Stimulated activated naive CD8-positive, alpha-beta T cell treated with anti-CD3 and anti-CD28 coated beads, Interleukin-15, Interleukin-2, amounts not matched to agents 100 ng/mL and 50 ng/mL, for 24 hours (primary cell): ENCODE measurements around the gene RREB1.

Source experiments
- H3K27ac Mint-ChIP-seq: one replicate; pipeline ENCODE4 v1.8.0; 2021; ENCODE audit warnings: mild to moderate bottlenecking, mixed read lengths
- H3K27me3 Mint-ChIP-seq: one replicate; pipeline ENCODE4 v1.8.0; 2021; ENCODE audit warnings: mixed read lengths
- H3K36me3 Mint-ChIP-seq: one replicate; pipeline ENCODE4 v1.8.0; 2021; ENCODE audit warnings: low read depth, mixed read lengths
- H3K4me1 Mint-ChIP-seq: one replicate; pipeline ENCODE4 v1.8.0; 2021; ENCODE audit warnings: low read depth, mixed read lengths
- H3K4me3 Mint-ChIP-seq: one replicate; pipeline ENCODE4 v1.8.0; 2021; ENCODE audit warnings: mild to moderate bottlenecking, mixed read lengths
- H3K9me3 Mint-ChIP-seq: one replicate; pipeline ENCODE4 v1.8.0; 2021; ENCODE audit warnings: mixed read lengths

Gene RREB1

GRCh38 chr6:7189101-7189758 lies 81.5 kb downstream of the RREB1 start:
- Mint-ChIP-seq H3K27me3 (no peaks in the 10 kb centered on the region), H3K36me3 (peaks cover 88% of the 10 kb centered on the region), H3K27ac (peak overlapping the region; percentile 49), H3K4me1 (peaks cover 14% of the 10 kb centered on the region), H3K9me3 (no peaks in the 10 kb centered on the region), H3K4me3 (no peak overlapping the region)

- H3K36me3 Mint-ChIP-seq = peaks cover 88% of the 10 kb centered on the region
- H3K27ac Mint-ChIP-seq = peak overlapping the region; percentile 8
- no peaks in the 10 kb centered on the region for H3K9me3 Mint-ChIP-seq
- no peaks in the 10 kb centered on the region for H3K27me3 Mint-ChIP-seq
- peaks cover 26% of the 10 kb centered on the region for H3K4me1 Mint-ChIP-seq
- H3K4me3 Mint-ChIP-seq = no peak overlapping the region
Observed at GRCh38 chr6:7190791-7191190, 83.0 kb downstream of the RREB1 start.

- Mint-ChIP-seq H3K27ac (no peak overlapping the region), H3K4me3 (no peak overlapping the region), H3K4me1 (peaks cover 36% of the 10 kb centered on the region), H3K9me3 (no peaks in the 10 kb centered on the region), H3K27me3 (no peaks in the 10 kb centered on the region), H3K36me3 (peaks cover 82% of the 10 kb centered on the region)
Observed at GRCh38 chr6:7193122-7193521, 85.4 kb downstream of the RREB1 start.

- Mint-ChIP-seq H3K4me3 (no peak overlapping the region), H3K27ac (no peak overlapping the region), H3K9me3 (no peaks in the 10 kb centered on the region), H3K36me3 (peaks cover 67% of the 10 kb centered on the region), H3K4me1 (peaks cover 26% of the 10 kb centered on the region), H3K27me3 (no peaks in the 10 kb centered on the region)
Observed at GRCh38 chr6:7194657-7195056, 86.9 kb downstream of the RREB1 start.

GRCh38 chr6:7195339-7196018 lies 87.7 kb downstream of the RREB1 start:
- H3K27ac Mint-ChIP-seq = peak overlapping the region; percentile 14
- no peak overlapping the region for H3K4me3 Mint-ChIP-seq
- peaks cover 58% of the 10 kb centered on the region for H3K36me3 Mint-ChIP-seq

GRCh38 chr6:7196019-7196402 lies 88.2 kb downstream of the RREB1 start:
- H3K36me3 Mint-ChIP-seq = peaks cover 58% of the 10 kb centered on the region
- H3K27ac Mint-ChIP-seq = peak overlapping the region; percentile 49
- H3K27me3 Mint-ChIP-seq = no peaks in the 10 kb centered on the region
- no peak overlapping the region for H3K4me3 Mint-ChIP-seq
- H3K9me3 Mint-ChIP-seq = no peaks in the 10 kb centered on the region
- H3K4me1 Mint-ChIP-seq = peaks cover 32% of the 10 kb centered on the region

More at GRCh38 chr6:7195339-7196018, 87.7 kb downstream of the RREB1 start:
- H3K4me1 Mint-ChIP-seq = peaks cover 27% of the 10 kb centered on the region
- no peaks in the 10 kb centered on the region for H3K9me3 Mint-ChIP-seq
- H3K27me3 Mint-ChIP-seq = no peaks in the 10 kb centered on the region

- Mint-ChIP-seq H3K4me3 (no peak overlapping the region), H3K4me1 (peaks cover 40% of the 10 kb centered on the region), H3K36me3 (peaks cover 51% of the 10 kb centered on the region), H3K27me3 (no peaks in the 10 kb centered on the region), H3K27ac (no peak overlapping the region), H3K9me3 (no peaks in the 10 kb centered on the region)
Observed at GRCh38 chr6:7196685-7197283, 89.0 kb downstream of the RREB1 start.

- H3K27ac Mint-ChIP-seq = no peak overlapping the region
- H3K4me3 Mint-ChIP-seq = no peak overlapping the region
- peaks cover 51% of the 10 kb centered on the region for H3K36me3 Mint-ChIP-seq
- no peaks in the 10 kb centered on the region for H3K27me3 Mint-ChIP-seq
- no peaks in the 10 kb centered on the region for H3K9me3 Mint-ChIP-seq
- peaks cover 49% of the 10 kb centered on the region for H3K4me1 Mint-ChIP-seq
Observed at GRCh38 chr6:7197747-7198146, 90.0 kb downstream of the RREB1 start.

GRCh38 chr6:7198833-7199800 lies 91.4 kb downstream of the RREB1 start:
- Mint-ChIP-seq H3K4me3 (no peak overlapping the region), H3K36me3 (peaks cover 42% of the 10 kb centered on the region), H3K9me3 (no peaks in the 10 kb centered on the region), H3K27ac (no peak overlapping the region), H3K4me1 (peaks cover 50% of the 10 kb centered on the region), H3K27me3 (no peaks in the 10 kb centered on the region)

- H3K4me1 Mint-ChIP-seq = peaks cover 37% of the 10 kb centered on the region
- H3K27me3 Mint-ChIP-seq = no peaks in the 10 kb centered on the region
- H3K27ac Mint-ChIP-seq = no peak overlapping the region
- peaks cover 39% of the 10 kb centered on the region for H3K36me3 Mint-ChIP-seq
- no peaks in the 10 kb centered on the region for H3K9me3 Mint-ChIP-seq
- H3K4me3 Mint-ChIP-seq = no peak overlapping the region
Observed at GRCh38 chr6:7200598-7201443, 93.1 kb downstream of the RREB1 start.

GRCh38 chr6:7201444-7201731 lies 93.6 kb downstream of the RREB1 start:
- peaks cover 32% of the 10 kb centered on the region for H3K4me1 Mint-ChIP-seq
- H3K4me3 Mint-ChIP-seq = no peak overlapping the region
- no peaks in the 10 kb centered on the region for H3K27me3 Mint-ChIP-seq
- no peaks in the 10 kb centered on the region for H3K9me3 Mint-ChIP-seq
- peaks cover 35% of the 10 kb centered on the region for H3K36me3 Mint-ChIP-seq
- peak overlapping the region; percentile 79 for H3K27ac Mint-ChIP-seq

GRCh38 chr6:7201732-7202541 lies 94.2 kb downstream of the RREB1 start:
- Mint-ChIP-seq H3K36me3 (peaks cover 34% of the 10 kb centered on the region), H3K4me3 (peak overlapping the region; percentile 27), H3K27ac (peak overlapping the region; percentile 79), H3K9me3 (no peaks in the 10 kb centered on the region), H3K27me3 (no peaks in the 10 kb centered on the region), H3K4me1 (peaks cover 32% of the 10 kb centered on the region)

- Mint-ChIP-seq H3K27ac (no peak overlapping the region), H3K4me1 (peaks cover 27% of the 10 kb centered on the region), H3K4me3 (no peak overlapping the region), H3K27me3 (no peaks in the 10 kb centered on the region), H3K9me3 (no peaks in the 10 kb centered on the region), H3K36me3 (peaks cover 32% of the 10 kb centered on the region)
Observed at GRCh38 chr6:7202950-7203349, 95.2 kb downstream of the RREB1 start.
